AG04449 (cell line): ENCODE results near the gene SUCNR1.
A peak's percentile ranks its signal among the peaks of the same experiment; 100 is the strongest.

Source experiments
- CTCF ChIA-PET: fragments of 350-600 bp; formaldehyde crosslinking; extraction: SDS; loops from one replicate; lab custom pipeline; 2021; ENCODE audit warnings: antibody characterized with exemption; lab: Yijun Ruan, JAX
- POLR2A ChIA-PET: fragments of 400-600, 350-600 bp; formaldehyde crosslinking; extraction: SDS; loops from one replicate; lab custom pipeline; 2020; ENCODE audit warnings: antibody characterized with exemption, inconsistent platforms; lab: Yijun Ruan, JAX
- DNase-seq: peaks from one replicate; pipeline ENCODE4 v3.0.0-alpha.2; 2010; ENCODE audit warnings: low read depth, low spot score
- H3K4me3 ChIP-seq: 2 replicates; pipeline ENCODE4 v1.5.1; 2011; ENCODE audit warnings: low read depth, mild to moderate bottlenecking, control low read depth, low read length
- TF ChIP-seq, protein P1 (sequence below): IDR thresholded peaks from one replicate; pipeline ENCODE4 v1.5.1; 2011; ENCODE audit warnings: mild to moderate bottlenecking, moderate library complexity, low read length, control low read depth, inconsistent platforms; ENCODE audit not compliant: insufficient read depth; ENCODE audit errors: missing control alignments

SUCNR1 gene

DNA sequence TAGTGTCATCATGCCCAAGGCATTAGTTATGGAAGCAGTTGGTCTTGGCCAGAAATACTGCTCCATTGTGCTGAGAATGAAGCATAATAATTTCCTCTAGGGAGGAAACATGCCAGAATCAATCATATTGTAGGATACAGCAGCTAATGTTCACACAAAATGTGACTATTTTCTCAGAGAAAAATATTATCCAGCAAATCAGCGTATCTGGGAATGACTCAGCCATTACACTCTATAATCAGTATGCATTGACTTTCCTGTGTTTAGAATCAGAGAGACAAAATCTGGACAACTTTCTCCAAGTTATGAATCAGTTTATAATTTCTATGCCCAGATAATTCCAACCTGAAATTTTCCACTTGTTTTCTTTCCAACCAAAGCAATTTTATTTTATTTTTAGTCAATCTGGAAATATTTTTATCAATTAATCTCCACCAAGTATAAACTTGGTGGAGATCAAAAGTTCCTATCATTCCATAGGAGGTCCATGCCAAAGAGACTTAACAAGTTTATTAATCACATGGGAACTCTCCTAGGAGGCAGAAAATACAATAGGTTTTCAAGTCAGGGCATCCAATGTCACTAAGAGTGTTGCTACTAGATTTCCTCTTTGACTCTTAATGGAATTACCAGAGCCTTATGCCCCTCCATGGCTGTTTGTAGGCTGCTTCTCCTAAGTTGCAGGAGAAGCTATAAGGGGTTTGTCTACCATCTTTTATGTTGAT is 36.4 kb downstream of the SUCNR1 start:
- ChIA-PET POLR2A (no interaction called here), CTCF (interaction anchor here (0.7 kb wide), 1 partner anchor 9 kb away, joined by 3 read pairs; no protein-coding TSS in a partner anchor)
- TF ChIP-seq, protein P1, sequence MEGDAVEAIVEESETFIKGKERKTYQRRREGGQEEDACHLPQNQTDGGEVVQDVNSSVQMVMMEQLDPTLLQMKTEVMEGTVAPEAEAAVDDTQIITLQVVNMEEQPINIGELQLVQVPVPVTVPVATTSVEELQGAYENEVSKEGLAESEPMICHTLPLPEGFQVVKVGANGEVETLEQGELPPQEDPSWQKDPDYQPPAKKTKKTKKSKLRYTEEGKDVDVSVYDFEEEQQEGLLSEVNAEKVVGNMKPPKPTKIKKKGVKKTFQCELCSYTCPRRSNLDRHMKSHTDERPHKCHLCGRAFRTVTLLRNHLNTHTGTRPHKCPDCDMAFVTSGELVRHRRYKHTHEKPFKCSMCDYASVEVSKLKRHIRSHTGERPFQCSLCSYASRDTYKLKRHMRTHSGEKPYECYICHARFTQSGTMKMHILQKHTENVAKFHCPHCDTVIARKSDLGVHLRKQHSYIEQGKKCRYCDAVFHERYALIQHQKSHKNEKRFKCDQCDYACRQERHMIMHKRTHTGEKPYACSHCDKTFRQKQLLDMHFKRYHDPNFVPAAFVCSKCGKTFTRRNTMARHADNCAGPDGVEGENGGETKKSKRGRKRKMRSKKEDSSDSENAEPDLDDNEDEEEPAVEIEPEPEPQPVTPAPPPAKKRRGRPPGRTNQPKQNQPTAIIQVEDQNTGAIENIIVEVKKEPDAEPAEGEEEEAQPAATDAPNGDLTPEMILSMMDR: no peak
- DNase-seq: no peak
- H3K4me3 ChIP-seq: no peak overlapping the region

DNA sequence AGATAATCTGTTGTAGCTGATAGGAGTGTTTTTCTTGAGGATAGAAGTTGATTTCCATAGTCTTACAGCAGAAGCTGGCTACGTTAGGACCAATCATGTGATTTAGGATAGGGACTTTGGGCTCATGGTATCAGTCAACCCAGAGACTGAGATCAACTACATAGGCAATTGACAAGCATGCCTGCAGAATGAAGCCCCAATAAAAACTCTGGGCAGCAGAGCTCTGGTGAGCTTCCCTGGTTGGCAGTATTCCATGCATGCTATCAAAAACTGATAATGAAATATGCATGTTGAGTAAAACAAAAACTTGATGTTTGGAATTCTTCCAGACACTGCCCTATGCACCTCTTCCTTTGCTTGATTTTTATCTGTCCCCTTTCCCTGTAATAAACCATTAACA is 38.0 kb downstream of the SUCNR1 start:
- H3K4me3 ChIP-seq: no peak overlapping the region
- POLR2A ChIA-PET: no interaction called here
- DNase-seq: no peak
- TF ChIP-seq, protein P1: no peak
- CTCF ChIA-PET: interaction anchor here (0.6 kb wide), 1 partner anchor 470 kb away, joined by 3 read pairs; no protein-coding TSS in a partner anchor

DNA sequence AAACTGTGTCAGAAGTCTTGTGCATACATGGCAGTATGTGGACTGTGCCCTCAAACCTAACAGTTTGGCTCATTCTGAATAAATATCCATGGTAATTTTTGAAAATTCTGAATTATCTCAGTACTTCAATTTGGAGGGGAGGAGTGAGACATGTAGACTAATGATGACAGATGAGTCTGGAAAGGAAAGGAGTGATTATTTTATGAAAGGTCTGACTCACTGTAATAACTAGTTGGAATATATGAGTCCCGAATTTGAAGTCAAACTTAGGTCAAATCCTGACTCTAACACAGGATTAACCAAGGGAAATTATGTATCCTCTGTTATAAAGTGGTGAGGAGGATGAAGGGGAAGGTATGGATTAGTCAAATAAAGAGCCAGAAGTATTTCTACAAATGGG is 38.6 kb downstream of the SUCNR1 start:
- TF ChIP-seq, protein P1: no peak
- no peak overlapping the region for H3K4me3 ChIP-seq
- no peak for DNase-seq
- POLR2A ChIA-PET: no interaction called here
- CTCF ChIA-PET: interaction anchor here (0.6 kb wide), 1 partner anchor 470 kb away, joined by 3 read pairs; no protein-coding TSS in a partner anchor

DNA sequence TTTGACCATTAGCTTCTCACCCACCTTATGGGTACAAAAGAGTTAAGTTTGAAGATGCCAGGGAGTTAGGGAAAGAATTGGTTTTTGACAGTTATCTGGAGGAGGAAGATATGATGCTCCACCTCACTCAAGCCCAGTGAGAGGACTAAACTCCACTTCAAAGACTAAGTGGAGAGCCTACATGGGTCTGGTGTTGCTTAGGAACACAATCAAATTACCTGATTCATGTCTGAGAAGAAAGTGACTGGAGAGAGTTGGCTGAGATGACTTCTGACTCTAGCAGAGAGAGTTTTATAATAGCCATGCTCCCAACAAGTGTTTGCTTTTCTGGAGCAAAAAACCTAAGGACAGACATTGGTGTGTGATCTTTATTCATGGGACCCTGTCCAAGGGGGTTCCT is 43.3 kb downstream of the SUCNR1 start:
- CTCF ChIA-PET: interaction anchor here (0.9 to 2.2 kb wide), 15 partner anchors 75 to 634 kb away, joined by 3 to 26 read pairs (median 3); no protein-coding TSS in a partner anchor
- no peak overlapping the region for H3K4me3 ChIP-seq
- DNase-seq: no peak
- POLR2A ChIA-PET: no interaction called here
- TF ChIP-seq, protein P1: no peak

DNA sequence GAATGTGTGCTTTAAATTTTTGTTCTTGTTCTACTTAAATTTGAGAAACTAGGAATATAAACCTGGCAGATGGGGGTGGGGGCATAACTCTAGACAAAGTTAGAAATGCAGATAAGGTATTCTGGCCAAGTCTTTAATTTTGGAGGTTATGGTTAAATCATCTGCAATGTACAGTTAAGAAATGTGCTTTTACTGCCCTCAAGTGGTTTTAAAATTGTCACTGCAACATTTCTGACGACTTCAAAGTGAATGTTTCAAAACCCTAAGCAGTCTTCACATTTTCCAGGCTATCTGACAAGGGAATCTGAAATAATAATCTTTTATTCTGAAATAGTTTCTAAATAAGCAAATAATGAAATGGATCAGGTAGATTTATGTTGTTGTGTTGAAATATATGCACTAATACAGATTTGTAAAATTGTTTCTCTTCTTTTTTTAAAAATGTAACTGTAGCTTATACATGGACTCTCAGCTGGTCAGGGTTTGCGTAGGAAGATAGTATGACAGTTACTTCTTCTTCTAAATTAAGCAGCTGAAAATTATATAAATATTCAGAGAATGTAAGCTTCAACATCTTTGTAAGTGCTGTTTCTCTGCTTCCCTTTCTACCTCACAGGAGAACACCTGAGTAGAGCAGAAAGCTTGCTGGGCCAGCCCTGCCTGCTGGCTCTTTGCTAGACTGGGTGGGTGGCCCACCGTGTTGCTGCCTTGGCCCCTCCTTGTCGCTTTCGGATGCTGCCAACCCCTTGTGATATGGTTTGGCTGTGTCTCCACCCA is 45.0 kb downstream of the SUCNR1 start:
- H3K4me3 ChIP-seq: no peak overlapping the region
- TF ChIP-seq, protein P1: peak; percentile 47
- DNase-seq: no peak
- POLR2A ChIA-PET: no interaction called here
- CTCF ChIA-PET: interaction anchor here (0.6 to 4.1 kb wide), 23 partner anchors 8 to 762 kb away, joined by 3 to 83 read pairs (median 4); partner anchors contain the start of gene P2RY14

DNA sequence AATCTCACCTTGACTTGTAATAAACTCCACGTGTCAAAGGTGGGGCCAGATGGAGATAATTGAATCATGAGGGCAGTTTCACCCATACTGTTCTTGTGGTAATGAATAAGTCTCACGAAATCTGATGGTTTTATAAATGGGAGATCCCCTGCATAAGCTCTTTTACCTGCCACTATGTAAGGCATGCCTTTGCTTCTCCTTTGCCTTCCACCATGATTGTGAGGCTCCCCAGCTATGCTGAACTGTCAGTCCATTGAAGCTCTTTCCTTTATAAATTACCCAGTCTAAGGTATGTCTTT is 45.5 kb downstream of the SUCNR1 start:
- TF ChIP-seq, protein P1: no peak
- CTCF ChIA-PET: interaction anchor here (0.6 to 4.1 kb wide), 25 partner anchors 9 to 763 kb away, joined by 3 to 83 read pairs (median 4); partner anchors contain the start of gene P2RY14
- no peak for DNase-seq
- POLR2A ChIA-PET: no interaction called here
- no peak overlapping the region for H3K4me3 ChIP-seq
